Ramos (cell line): ENCODE results near the gene UNKL.
"Not testable (repeated sequence)": the region's sequence is repeated elsewhere in the genome, so short reads cannot be mapped to it uniquely, and the experiment has no call there.

Experiments
- in situ Hi-C: fragments of 300-500 bp; cut with MboI; formaldehyde crosslinking; loops from one replicate; pipeline ENCODE4 v1.14.3; 2022; ENCODE audit warnings: low sequenced_read_pairs; ENCODE audit not compliant: unreplicated experiment

UNKL gene

DNA sequence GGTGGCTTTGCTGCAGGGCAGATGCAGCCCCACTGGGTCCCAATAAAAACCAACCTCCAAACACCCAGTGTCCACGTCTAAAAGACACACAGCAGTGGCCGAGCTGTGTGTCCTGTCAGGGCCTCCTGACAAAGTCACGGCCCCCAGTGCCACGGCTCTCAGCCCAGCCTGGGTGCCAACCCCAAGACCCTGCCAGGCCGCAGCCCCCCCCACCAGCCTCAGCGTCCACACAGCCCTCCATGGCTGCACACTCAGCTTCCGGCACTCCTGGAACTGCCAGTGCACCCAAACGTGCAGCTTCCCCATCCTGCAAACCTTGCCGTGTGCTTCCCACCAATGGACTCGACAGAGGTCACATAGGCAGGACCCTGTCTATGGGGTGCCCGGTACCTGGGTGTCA is 33.5 kb upstream of the UNKL start:
- in situ Hi-C loops, result no loop called here

GRCh38 chr16:1446296-1447080 is 32.0 kb upstream of the UNKL start:
- in situ Hi-C loops, result no loop called here

GRCh38 chr16:1445518-1446203 is 31.2 kb upstream of the UNKL start:
- in situ Hi-C loops, result no loop called here

- in situ Hi-C loops, result no loop called here
Measured at GRCh38 chr16:1444730-1445517, 30.4 kb upstream of the UNKL start.

DNA sequence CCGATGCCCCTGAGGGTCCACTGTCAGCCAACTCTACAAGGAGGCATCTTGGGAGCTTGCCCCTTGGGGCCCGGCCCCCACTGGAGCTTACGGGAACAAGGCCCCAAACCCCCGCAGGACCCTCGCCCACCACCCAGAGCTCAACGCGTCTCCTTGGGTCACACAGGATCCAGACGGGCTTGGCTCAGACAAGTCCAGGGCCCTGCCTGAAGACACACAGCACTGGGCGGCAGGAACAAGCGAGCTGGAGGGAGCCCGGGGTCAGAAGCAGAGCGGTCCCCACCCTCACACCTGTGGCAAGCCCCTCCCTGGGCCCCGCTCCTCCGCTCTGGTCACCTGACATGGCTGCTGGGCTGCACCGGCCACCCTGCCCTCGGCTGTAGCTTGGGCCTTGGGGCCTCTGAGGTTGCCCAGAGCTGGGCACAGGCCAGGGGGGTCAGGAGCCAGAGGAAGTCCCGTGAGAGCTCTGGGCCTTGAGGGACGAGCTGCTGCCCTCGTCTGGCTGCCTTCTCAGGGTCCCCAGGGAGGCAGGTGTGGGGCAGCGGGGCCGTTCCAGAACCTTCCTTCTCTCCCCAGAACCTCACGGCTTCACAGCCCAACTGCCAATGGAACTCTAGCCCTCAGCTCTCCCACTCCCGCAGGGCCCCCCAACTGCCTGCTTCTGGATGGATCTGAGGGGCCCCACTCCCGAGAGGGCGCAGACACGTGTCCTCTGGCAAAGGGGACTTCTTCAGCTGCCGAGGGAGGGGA is 29.7 kb upstream of the UNKL start, which contains the start of gene CCDC154:
CCDC154 (minus strand) TSS at position 577 of the 750 bp plus-strand sequence; CDS start at position 343, 234 bp downstream.
- in situ Hi-C loops, result no loop called here

DNA sequence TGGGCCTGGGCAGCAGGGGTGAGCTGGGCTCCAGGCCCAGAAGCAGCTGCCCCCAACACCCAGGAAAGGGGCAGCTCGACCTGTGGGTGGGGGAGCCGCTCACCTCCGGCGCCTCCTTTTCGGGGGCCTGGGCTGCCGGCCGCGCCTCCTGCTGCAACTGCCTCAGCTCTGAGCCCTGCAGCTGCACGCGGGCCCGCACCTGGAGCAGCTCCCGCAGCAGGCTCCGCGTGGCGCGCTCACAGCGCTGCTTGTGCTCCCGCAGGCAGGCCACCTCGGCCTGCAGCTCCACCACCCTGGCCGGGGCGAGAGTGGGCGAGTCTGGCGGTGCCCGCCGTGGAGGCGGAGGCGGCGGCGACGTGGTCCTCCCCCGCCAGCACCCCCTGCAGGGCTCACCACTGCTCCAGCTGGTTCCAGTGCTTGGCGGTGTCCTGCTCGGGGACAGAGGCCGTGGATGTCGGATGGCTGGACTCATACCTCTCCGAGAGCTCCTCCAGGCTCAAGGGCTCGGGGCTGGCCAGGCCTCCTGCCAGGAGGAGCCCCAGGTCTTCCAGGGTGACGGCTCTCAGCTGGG is 29.0 kb upstream of the UNKL start:
- in situ Hi-C loops, result no loop called here

- in situ Hi-C loops, result no loop called here
Measured at GRCh38 chr16:1442697-1443096, 28.2 kb upstream of the UNKL start.

GRCh38 chr16:1441391-1441829 is 26.9 kb upstream of the UNKL start:
- in situ Hi-C loops, result no loop called here

DNA sequence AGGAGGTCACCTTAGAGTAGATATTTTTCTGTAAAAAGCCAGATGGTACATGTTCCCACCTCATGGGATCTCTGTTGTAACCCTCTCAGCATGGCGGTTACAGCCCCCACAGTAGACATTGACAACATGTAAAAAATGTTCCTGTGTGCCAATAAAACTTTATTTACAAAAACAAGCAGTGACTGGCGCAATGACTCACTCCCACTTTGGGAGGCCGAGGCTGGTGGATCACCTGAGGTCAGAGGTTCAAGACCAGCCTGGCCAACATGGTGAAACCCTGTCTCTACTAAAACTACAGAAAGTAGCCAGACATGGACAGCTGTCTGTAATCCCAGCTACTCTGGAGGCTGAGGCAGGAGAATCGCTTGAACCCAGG is 25.2 kb upstream of the UNKL start:
- in situ Hi-C loops, result not testable (repeated sequence)

- in situ Hi-C loops, result no loop called here
Measured at GRCh38 chr16:1439058-1439698, 24.7 kb upstream of the UNKL start.

GRCh38 chr16:1438229-1439057 is 23.9 kb upstream of the UNKL start:
- in situ Hi-C loops, result no loop called here

DNA sequence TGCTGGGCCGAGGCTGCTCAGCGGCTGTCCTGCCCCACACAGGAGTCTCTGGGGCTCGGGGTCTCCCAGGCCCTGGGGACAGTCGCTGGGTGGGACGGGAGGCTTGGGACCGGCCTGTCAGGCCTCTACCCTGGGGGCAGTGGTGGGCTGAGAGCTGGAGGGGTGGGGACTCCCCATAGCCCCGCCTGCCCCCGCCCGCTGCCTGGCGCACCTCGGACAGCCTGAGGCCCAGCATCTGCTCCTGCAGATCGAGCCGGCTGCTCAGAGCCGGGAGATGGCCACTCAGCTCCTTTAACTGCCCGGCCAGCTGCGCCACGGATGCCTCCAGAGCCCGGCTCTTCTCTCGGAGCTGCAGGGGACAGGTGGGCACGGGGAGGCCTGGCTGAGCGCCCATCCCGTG is 23.1 kb upstream of the UNKL start:
- in situ Hi-C loops, result no loop called here

GRCh38 chr16:1436731-1437355 is 22.3 kb upstream of the UNKL start:
- in situ Hi-C loops, result no loop called here

GRCh38 chr16:1435921-1436697 is 21.6 kb upstream of the UNKL start:
- in situ Hi-C loops, result no loop called here

DNA sequence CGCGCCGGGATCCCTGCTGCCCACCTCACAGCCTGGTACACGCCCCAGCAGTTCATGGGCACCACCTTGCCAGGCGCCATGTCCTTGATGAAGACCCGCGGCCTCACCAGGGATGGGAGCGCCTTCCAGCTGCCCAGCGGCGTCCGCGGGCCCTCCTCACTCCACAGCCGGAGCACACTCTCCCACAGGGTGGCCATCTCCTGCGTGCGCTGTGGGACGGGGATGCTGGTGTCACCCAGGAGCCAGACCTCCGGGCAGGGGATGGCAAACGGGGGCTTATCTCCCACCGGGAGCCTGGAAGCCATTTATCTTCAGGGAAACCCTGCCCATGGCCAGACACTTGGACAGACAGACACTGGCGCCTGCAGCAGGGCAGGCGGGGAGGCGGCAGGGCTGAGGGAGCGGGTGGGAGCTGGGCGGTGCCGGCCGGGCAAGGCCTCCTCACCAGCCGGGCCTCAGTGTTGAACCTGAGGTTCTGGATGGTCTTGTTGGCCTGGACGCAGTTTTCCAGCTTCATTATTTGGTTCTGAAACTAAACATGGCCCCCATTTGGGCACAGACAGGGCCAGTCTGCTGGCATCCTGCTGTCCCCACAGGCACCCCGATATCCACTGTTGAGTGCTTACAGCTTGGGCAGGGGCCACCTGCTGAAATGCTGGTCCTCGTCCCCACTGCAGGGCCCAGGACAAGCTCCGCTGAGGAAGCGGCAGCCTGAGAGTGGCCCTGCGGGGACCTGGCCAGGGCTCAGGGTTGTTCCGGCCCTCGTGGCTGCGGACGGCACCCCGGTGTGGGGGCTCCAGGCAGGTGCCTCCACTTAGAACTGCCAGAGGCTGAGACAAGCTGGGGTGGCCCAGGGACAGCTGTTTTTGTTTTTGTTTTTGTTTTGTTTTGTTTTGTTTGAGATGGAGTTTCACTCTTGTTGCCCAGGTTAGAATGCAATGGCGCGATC is 20.4 kb upstream of the UNKL start:
- in situ Hi-C loops, result no loop called here

GRCh38 chr16:1433756-1434155 is 19.3 kb upstream of the UNKL start:
- in situ Hi-C loops, result no loop called here

- in situ Hi-C loops, result no loop called here
Measured at GRCh38 chr16:1433263-1433560, 18.7 kb upstream of the UNKL start.
